ENCODE measurements around the gene KRTAP24-1.

DNA sequence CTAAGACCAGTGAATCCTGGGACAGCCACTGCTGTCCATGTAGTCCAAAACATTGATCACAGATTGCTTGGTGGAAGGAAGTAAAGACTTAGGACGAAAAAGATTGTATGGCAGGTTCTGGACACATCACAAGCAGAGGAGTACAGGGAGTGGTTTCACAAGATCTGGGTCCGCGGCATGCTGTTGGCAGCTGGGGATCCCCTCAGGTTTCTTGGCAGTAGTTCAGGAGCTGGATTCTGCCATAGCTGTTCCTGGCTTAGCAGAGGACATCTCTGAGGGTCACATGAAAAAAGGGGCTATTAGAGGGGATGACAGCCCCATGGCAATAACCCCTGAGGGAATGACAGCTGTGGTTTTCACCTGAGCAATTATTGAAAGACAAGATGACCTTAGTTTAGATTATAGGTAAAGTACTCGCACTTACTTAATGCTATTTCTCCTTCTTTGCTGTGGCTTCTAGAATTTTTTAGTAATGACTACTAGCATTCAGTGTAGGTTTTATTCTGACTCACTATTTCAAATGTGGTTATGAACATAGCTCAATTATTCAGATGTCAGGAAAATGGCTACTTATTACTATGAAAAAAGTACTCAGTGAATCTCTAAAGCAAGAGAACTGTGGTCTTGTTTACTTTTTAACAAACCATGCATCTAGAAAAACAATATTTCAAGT, 46.6 kb upstream of the KRTAP24-1 start:
- TF ChIP-seq ZNF274 (IDR thresholded peaks at IDR 0.05; ENCODE audit: low read depth, low read length) (no peak), YY1 (IDR thresholded peaks at IDR 0.05; ENCODE audit: insufficient read depth, insufficient read length) (no peak), SUZ12 (IDR thresholded peaks at IDR 0.05; ENCODE audit: extremely low read depth, insufficient read depth, insufficient read length) (no peak)

Measured in NT2/D1 (cell line).